GM12878 (cell line): ENCODE data around the gene A3GALT2. TPM values are rescaled to one million over a fixed set of nuclear protein-coding genes. Genes with fewer than 3 reads are reported as not detected.

ENCODE experiments used
- ATAC-seq: fragments of 200-7000 bp; cut with Tn5 transposase; 3 replicates; pipeline ENCODE4 v1.9.1; 2020; ENCODE audit warnings: mild to moderate bottlenecking, moderate library complexity
- BruUV-seq: library from RNA; stranded (reverse); fragments of 400-500 nt; replicated peaks from 2 replicates; lab custom pipeline; 2021; lab: Mats Ljungman, UMichigan
- CTCF ChIA-PET: fragments of 300-600 bp; sonication (Branson Sonifier 250); formaldehyde crosslinking; extraction: SDS; loops from one replicate; lab custom pipeline; 2021; ENCODE audit warnings: inconsistent platforms; lab: Yijun Ruan, JAX
- POLR2A ChIA-PET: fragments of 350-600 bp; formaldehyde crosslinking; extraction: SDS; loops from one replicate; lab custom pipeline; 2021; ENCODE audit warnings: inconsistent platforms; lab: Charles Lee
- RAD21 ChIA-PET: fragments of 300-600 bp; sonication (Branson Sonifier 250); formaldehyde crosslinking; loops from one replicate; lab custom pipeline; 2023; ENCODE audit warnings: antibody characterized with exemption; ENCODE audit not compliant: unreplicated experiment; lab: Charles Lee
- SMC1A ChIA-PET: fragments of 300-600 bp; sonication (Branson Sonifier 250); formaldehyde crosslinking; loops from one replicate; lab custom pipeline; 2023; ENCODE audit not compliant: unreplicated experiment, uncharacterized antibody; lab: Charles Lee
- DNase-seq: peaks from one replicate; pipeline ENCODE4 v3.0.0-alpha.2; 2011; ENCODE audit warnings: low read depth, low spot score
- FAIRE-seq: peaks from 3 replicates; lab custom pipeline; 2011; peaks lifted over from hg19 to GRCh38; lab: Jason Lieb, UNC
- H2AFZ ChIP-seq: 2 replicates; pipeline ENCODE4 v1.6.0; 2011; ENCODE audit warnings: low read depth, low read length, control low read depth; ENCODE audit not compliant: control insufficient read depth
- H3K27ac ChIP-seq: 2 replicates; pipeline ENCODE4 v1.5.1; 2011; ENCODE audit warnings: control low read depth; ENCODE audit not compliant: control insufficient read depth, insufficient read depth
- H3K27me3 ChIP-seq, 2 experiments: replicated peaks in 1 of 2; 2 replicates each; pipeline versions ENCODE4 v1.6.0 to v1.6.1; 2011; ENCODE audit warnings: low read length in 1 of 2; ENCODE audit not compliant: control insufficient read depth in 2 of 2, insufficient read depth in 2 of 2
- H3K36me3 ChIP-seq, 2 experiments: 2 replicates each; pipeline ENCODE4 v1.5.1; 2011; ENCODE audit warnings: low read length in 1 of 2; ENCODE audit not compliant: control insufficient read depth in 2 of 2, insufficient read depth in 2 of 2
- H3K4me1 ChIP-seq: 2 replicates; pipeline ENCODE4 v1.6.1; 2011; ENCODE audit warnings: mild to moderate bottlenecking, low read length, moderate library complexity, mixed read lengths; ENCODE audit not compliant: control insufficient read depth, insufficient read depth
- H3K4me2 ChIP-seq: 2 replicates; pipeline ENCODE4 v1.6.0; 2011; ENCODE audit warnings: control low read depth; ENCODE audit not compliant: control insufficient read depth, insufficient read depth
- H3K4me3 ChIP-seq: fragments of 200-600 bp; sonication (generic); 2 replicates; pipeline ENCODE4 v1.5.1; 2016
- H3K79me2 ChIP-seq: 2 replicates; pipeline ENCODE4 v1.6.0; 2011; ENCODE audit warnings: low read length; ENCODE audit not compliant: control insufficient read depth, insufficient read depth
- H3K9ac ChIP-seq: 2 replicates; pipeline ENCODE4 v1.8.0; 2011; ENCODE audit warnings: low read length, control low read depth, mixed read lengths; ENCODE audit not compliant: control insufficient read depth, insufficient read depth
- H3K9me3 ChIP-seq: replicated peaks from 3 replicates; pipeline ENCODE4 v1.5.1; 2011; ENCODE audit warnings: mild to moderate bottlenecking, low read length; ENCODE audit not compliant: control insufficient read depth, insufficient read depth
- H4K20me1 ChIP-seq: 2 replicates; pipeline ENCODE4 v1.6.0; 2011; ENCODE audit not compliant: control insufficient read depth, insufficient read depth
- CBX3 ChIP-seq: fragments of 200-600 bp; sonication (generic); IDR thresholded peaks from 2 replicates; pipeline ENCODE4 v1.6.1; 2016; ENCODE audit warnings: low read depth, borderline replicate concordance
- E2F8 ChIP-seq: fragments of 450-650 bp; IDR thresholded peaks from 2 replicates; pipeline ENCODE4 v1.6.1; 2018; ENCODE audit warnings: mild to moderate bottlenecking, low read depth, moderate library complexity; ENCODE audit not compliant: partially characterized antibody
- E4F1 ChIP-seq: fragments of 450-650 bp; IDR thresholded peaks from 2 replicates; pipeline ENCODE4 v1.6.1; 2018; ENCODE audit warnings: borderline replicate concordance, mild to moderate bottlenecking; ENCODE audit not compliant: partially characterized antibody
- IRF5 ChIP-seq: fragments of 450-650 bp; IDR thresholded peaks from 2 replicates; pipeline ENCODE4 v1.6.1; 2017; ENCODE audit warnings: borderline replicate concordance
- JUNB ChIP-seq: IDR thresholded peaks from 2 replicates; pipeline ENCODE4 v1.6.1; 2016; ENCODE audit warnings: antibody characterized with exemption, mild to moderate bottlenecking
- JUND ChIP-seq: IDR thresholded peaks from 2 replicates; pipeline ENCODE4 v1.6.1; 2012; ENCODE audit warnings: low read depth, mild to moderate bottlenecking, low read length, improper control_type of control experiment, moderate library complexity
- MLLT1 ChIP-seq: fragments of 450-650 bp; IDR thresholded peaks from 2 replicates; pipeline ENCODE4 v1.6.1; 2016; ENCODE audit warnings: mild to moderate bottlenecking
- MXI1 ChIP-seq: fragments of 150-350 bp; IDR thresholded peaks from 2 replicates; pipeline ENCODE4 v1.6.1; 2011; ENCODE audit warnings: low read depth, mild to moderate bottlenecking, inconsistent platforms, low read length, improper control_type of control experiment
- SREBF2 ChIP-seq: IDR thresholded peaks from 2 replicates; pipeline ENCODE4 v1.6.1; 2012; ENCODE audit warnings: mild to moderate bottlenecking, low read length
- ZNF384 ChIP-seq: IDR thresholded peaks from 2 replicates; pipeline ENCODE4 v1.6.1; 2012; ENCODE audit warnings: low read depth, mild to moderate bottlenecking, low read length, improper control_type of control experiment, borderline replicate concordance
- WGBS: methylation state at CpG from one replicate; pipeline ENCODE4 v1.1.6; 2016; ENCODE audit warnings: low lambda C conversion rate; ENCODE audit not compliant: insufficient replicate concordance, insufficient coverage; ENCODE audit errors: missing lambda C conversion rate; 5-methylcytosine and 5-hydroxymethylcytosine counted together
- in situ Hi-C: fragments of 300-500 bp; cut with MboI; formaldehyde crosslinking; loops from 9 replicates; pipeline ENCODE4 v1.14.3; 2018; ENCODE audit warnings: mixed read lengths
- intact Hi-C: fragments of 100-400 bp; cut with micrococcal nuclease; formaldehyde crosslinking; loops from one replicate; pipeline ENCODE4 v1.14.2; 2022; ENCODE audit not compliant: unreplicated experiment
- polyA plus RNA-seq, 11 experiments: library from polyadenylated mRNA; depleted of rRNA in 4 of 11; unstranded in 6 of 11; stranded (reverse) in 5 of 11; fragments of >200 nt; fragmentation: Nextera tagmentation in 4 of 11; fragmentation: Illumina TruSeq in 1 of 11; extraction: Ambion mirVana in 4 of 11; extraction: Trizol in 1 of 11; gene quantifications; 1 replicate in 1 of 11; 2 replicates in 10 of 11; pipeline versions ENCODE4 v1.2.1 to v1.2.3, GENCODE V29; 2011 to 2016; ENCODE audit warnings: inconsistent platforms in 2 of 11, missing spikeins in 2 of 11, low read depth in 1 of 11
- total RNA-seq, 4 experiments: library from RNA; depleted of rRNA in 3 of 4; stranded (reverse); fragments of >200 nt in 3 of 4; fragmentation: Illumina TruSeq in 1 of 4; extraction: Trizol in 1 of 4; gene quantifications; 2 replicates each; pipeline versions ENCODE4 v1.2.1 to v1.2.3, GENCODE V29; 2013 to 2021

A3GALT2 gene
- total and polyA plus RNA-seq, 10 of the 15 experiments (the other 5 are each of a cell fraction or from before 2014, with no cell fraction given): not detected

GRCh38 chr1:33368431-33368830 lies 47.5 kb upstream of the A3GALT2 start:
- ChIA-PET POLR2A (no interaction called here), CTCF (interaction anchor here (0.9 to 3.0 kb wide), 6 partner anchors 18 to 273 kb away, joined by 3 to 35 read pairs (median 8); partner anchors contain the start of gene ZSCAN20), SMC1A (interaction anchor here (1.2 to 8.5 kb wide), 3 partner anchors 72 to 103 kb away, joined by 3 to 71 read pairs (median 17); partner anchors contain the start of gene ZSCAN20), RAD21 (interaction anchor here (3.1 kb wide), 2 partner anchors 73 to 103 kb away, joined by 11 read pairs; no protein-coding TSS in a partner anchor)
- H3K27ac ChIP-seq: no peak overlapping the region
- H3K4me1 ChIP-seq: no peaks in the 10 kb centered on the region
- in situ Hi-C loops: loop anchor here (5.0 kb wide), 2 partner anchors 71 to 99 kb away; no protein-coding TSS in a partner anchor
- no peak for FAIRE-seq
- TF ChIP-seq CBX3 (no peak), E4F1 (no peak), JUNB (no peak), MXI1 (no peak), SREBF2 (no peak), E2F8 (no peak), JUND (no peak), MLLT1 (no peak), IRF5 (no peak), ZNF384 (no peak)
- no TSS peak for BruUV-seq
- H3K4me3 ChIP-seq: no peak overlapping the region
- no peak for DNase-seq
- H3K9ac ChIP-seq: no peak overlapping the region
- H3K79me2 ChIP-seq: no peaks in the 10 kb centered on the region
- intact Hi-C loops: loop anchor here (5.0 kb wide), 2 partner anchors 151 to 256 kb away; no protein-coding TSS in a partner anchor
- H3K4me2 ChIP-seq: no peak overlapping the region
- 43% methylated on average over 11 of the region's 15 CpGs for WGBS
- H2AFZ ChIP-seq: no peak overlapping the region
- H4K20me1 ChIP-seq: no peaks in the 10 kb centered on the region
- no peaks in the 10 kb centered on the region for H3K36me3 ChIP-seq
- no peak for ATAC-seq
- H3K27me3 ChIP-seq: peaks cover 0 to 6% of the 10 kb centered on the region in 2 experiments; a peak in 1 of 4 replicates
- no peaks in the 10 kb centered on the region for H3K9me3 ChIP-seq
